IgD-negative memory B cell (primary cell): ENCODE measurements around the gene PYGO1. TPM values are rescaled to one million over a fixed set of nuclear protein-coding genes. Genes with fewer than 3 reads are reported as not detected.
A peak's percentile ranks its signal among the peaks of the same experiment; 100 is the strongest.
"Not testable (repeated sequence)": the region's sequence is repeated elsewhere in the genome, so short reads cannot be mapped to it uniquely, and the experiment has no call there.

Experiments
- H3K27ac Mint-ChIP-seq, 3 donors: one replicate each; pipeline ENCODE4 v1.8.0; 2020 to 2022; ENCODE audit warnings: mild to moderate bottlenecking in 3 of 3, mixed read lengths in 3 of 3, moderate library complexity in 1 of 3
- H3K27me3 Mint-ChIP-seq: one replicate; pipeline ENCODE4 v1.8.0; 2021; ENCODE audit warnings: mixed read lengths
- H3K36me3 Mint-ChIP-seq: one replicate; pipeline ENCODE4 v1.8.0; 2020; ENCODE audit warnings: mild to moderate bottlenecking, mixed read lengths
- H3K4me1 Mint-ChIP-seq, 3 donors: one replicate each; pipeline ENCODE4 v1.8.0; 2020 to 2022; ENCODE audit warnings: mixed read lengths in 3 of 3, mild to moderate bottlenecking in 1 of 3
- H3K4me3 Mint-ChIP-seq, 4 donors: one replicate each; pipeline ENCODE4 v1.8.0; 2020 to 2022; ENCODE audit warnings: mild to moderate bottlenecking in 4 of 4, mixed read lengths in 4 of 4, moderate library complexity in 3 of 4
- H3K9me3 Mint-ChIP-seq, 3 donors: one replicate each; pipeline ENCODE4 v1.8.0; 2020 to 2021; ENCODE audit warnings: mixed read lengths in 3 of 3, mild to moderate bottlenecking in 1 of 3
- polyA plus RNA-seq: library from polyadenylated mRNA; unstranded; fragments of 300-500 nt; fragmentation: Illumina TruSeq; gene quantifications from one replicate; pipeline ENCODE4 v1.2.3, GENCODE V29; 2021

Gene PYGO1
- polyA plus RNA-seq = not detected

GRCh38 chr15:55588070-55588814, at the start of gene PYGO1:
Gene PYGO1 (minus strand): TSS chr15:55588345. CDS start chr15:55587883, 462 bp downstream.
- H3K27me3 Mint-ChIP-seq = peaks cover 26% of the 10 kb centered on the region
- peaks cover 0 to 1% (median 0%) of the 10 kb centered on the region in 3 donors for H3K4me1 Mint-ChIP-seq
- no peak within 1 kb of the TSS for H3K27ac Mint-ChIP-seq
- H3K4me3 Mint-ChIP-seq = peak within 1 kb of the TSS; percentile 66 to 82 (median 75)
- H3K36me3 Mint-ChIP-seq = peaks cover 3% of the 10 kb centered on the region
- peaks cover 0 to 3% (median 3%) of the 10 kb centered on the region in 3 donors for H3K9me3 Mint-ChIP-seq

GRCh38 chr15:55637086-55637485, 48.9 kb upstream of the PYGO1 start:
- H3K27me3 Mint-ChIP-seq = peaks cover 7% of the 10 kb centered on the region
- no peak overlapping the region for H3K27ac Mint-ChIP-seq
- no peaks in the 10 kb centered on the region for H3K9me3 Mint-ChIP-seq
- H3K4me1 Mint-ChIP-seq = peaks cover 0 to 1% (median 0%) of the 10 kb centered on the region in 3 donors
- H3K4me3 Mint-ChIP-seq = no peak overlapping the region
- H3K36me3 Mint-ChIP-seq = no peaks in the 10 kb centered on the region

GRCh38 chr15:55633731-55634130, 45.6 kb upstream of the PYGO1 start:
- peaks cover 8% of the 10 kb centered on the region for H3K27me3 Mint-ChIP-seq
- H3K9me3 Mint-ChIP-seq = no peaks in the 10 kb centered on the region
- H3K4me3 Mint-ChIP-seq = no peak overlapping the region
- no peak overlapping the region for H3K27ac Mint-ChIP-seq
- H3K36me3 Mint-ChIP-seq = no peaks in the 10 kb centered on the region
- H3K4me1 Mint-ChIP-seq = no peaks in the 10 kb centered on the region

- H3K27ac Mint-ChIP-seq = no peak overlapping the region
These were observed 44.3 kb upstream of the PYGO1 start for GRCh38 chr15:55632434-55632833.

GRCh38 chr15:55630858-55631257, 42.7 kb upstream of the PYGO1 start:
- Mint-ChIP-seq H3K4me1 (peaks cover 0 to 4% (median 2%) of the 10 kb centered on the region in 3 donors), H3K9me3 (no peaks in the 10 kb centered on the region), H3K36me3 (no peaks in the 10 kb centered on the region)

More at GRCh38 chr15:55632434-55632833, 44.3 kb upstream of the PYGO1 start:
- Mint-ChIP-seq H3K4me1 (peaks cover 0 to 4% (median 0%) of the 10 kb centered on the region in 3 donors), H3K4me3 (no peak overlapping the region), H3K36me3 (no peaks in the 10 kb centered on the region), H3K27me3 (peaks cover 8% of the 10 kb centered on the region), H3K9me3 (no peaks in the 10 kb centered on the region)

GRCh38 chr15:55628369-55628730, 40.2 kb upstream of the PYGO1 start:
- H3K27ac Mint-ChIP-seq = no peak overlapping the region
- no peaks in the 10 kb centered on the region for H3K9me3 Mint-ChIP-seq
- H3K4me3 Mint-ChIP-seq = no peak overlapping the region
- H3K27me3 Mint-ChIP-seq = peaks cover 1% of the 10 kb centered on the region
- no peaks in the 10 kb centered on the region for H3K36me3 Mint-ChIP-seq
- H3K4me1 Mint-ChIP-seq = peaks cover 0 to 4% (median 2%) of the 10 kb centered on the region in 3 donors

More at GRCh38 chr15:55630858-55631257, 42.7 kb upstream of the PYGO1 start:
- no peak overlapping the region for H3K4me3 Mint-ChIP-seq
- no peak overlapping the region for H3K27ac Mint-ChIP-seq
- peaks cover 5% of the 10 kb centered on the region for H3K27me3 Mint-ChIP-seq

- Mint-ChIP-seq H3K9me3 (no peaks in the 10 kb centered on the region), H3K36me3 (no peaks in the 10 kb centered on the region), H3K4me3 (no peak overlapping the region), H3K27ac (no peak overlapping the region), H3K27me3 (peaks cover 1% of the 10 kb centered on the region), H3K4me1 (peaks cover 0 to 4% (median 2%) of the 10 kb centered on the region in 3 donors)
These were observed 39.7 kb upstream of the PYGO1 start for GRCh38 chr15:55627730-55628368.

GRCh38 chr15:55619783-55620182, 31.6 kb upstream of the PYGO1 start:
- no peak overlapping the region for H3K4me3 Mint-ChIP-seq
- no peak overlapping the region for H3K27ac Mint-ChIP-seq
- H3K9me3 Mint-ChIP-seq = no peaks in the 10 kb centered on the region
- H3K36me3 Mint-ChIP-seq = peaks cover 1% of the 10 kb centered on the region
- H3K27me3 Mint-ChIP-seq = peaks cover 5% of the 10 kb centered on the region
- H3K4me1 Mint-ChIP-seq = peaks cover 0 to 1% (median 0%) of the 10 kb centered on the region in 3 donors

GRCh38 chr15:55618387-55618786, 30.2 kb upstream of the PYGO1 start:
- H3K4me1 Mint-ChIP-seq = peaks cover 0 to 1% (median 0%) of the 10 kb centered on the region in 3 donors
- peaks cover 1% of the 10 kb centered on the region for H3K36me3 Mint-ChIP-seq
- H3K9me3 Mint-ChIP-seq = peaks cover 0 to 2% (median 0%) of the 10 kb centered on the region in 3 donors
- H3K27ac Mint-ChIP-seq = no peak overlapping the region
- peaks cover 8% of the 10 kb centered on the region for H3K27me3 Mint-ChIP-seq
- H3K4me3 Mint-ChIP-seq = no peak overlapping the region

- no peak overlapping the region for H3K4me3 Mint-ChIP-seq
- H3K36me3 Mint-ChIP-seq = no peaks in the 10 kb centered on the region
- H3K27me3 Mint-ChIP-seq = peaks cover 9% of the 10 kb centered on the region
- no peaks in the 10 kb centered on the region for H3K4me1 Mint-ChIP-seq
- no peak overlapping the region for H3K27ac Mint-ChIP-seq
- peaks cover 0 to 4% (median 0%) of the 10 kb centered on the region in 3 donors for H3K9me3 Mint-ChIP-seq
These were observed 27.3 kb upstream of the PYGO1 start for GRCh38 chr15:55615445-55615844.

GRCh38 chr15:55613727-55614126, 25.6 kb upstream of the PYGO1 start:
- Mint-ChIP-seq H3K27me3 (peaks cover 9% of the 10 kb centered on the region), H3K4me1 (no peaks in the 10 kb centered on the region), H3K27ac (no peak overlapping the region), H3K36me3 (no peaks in the 10 kb centered on the region), H3K4me3 (no peak overlapping the region), H3K9me3 (peaks cover 0 to 4% (median 0%) of the 10 kb centered on the region in 3 donors)

GRCh38 chr15:55606214-55606613, 18.1 kb upstream of the PYGO1 start:
- no peaks in the 10 kb centered on the region for H3K4me1 Mint-ChIP-seq
- peaks cover 0 to 7% (median 6%) of the 10 kb centered on the region in 3 donors for H3K9me3 Mint-ChIP-seq
- no peak overlapping the region for H3K4me3 Mint-ChIP-seq
- peaks cover 2% of the 10 kb centered on the region for H3K27me3 Mint-ChIP-seq
- H3K27ac Mint-ChIP-seq = no peak overlapping the region
- no peaks in the 10 kb centered on the region for H3K36me3 Mint-ChIP-seq

- no peak overlapping the region for H3K27ac Mint-ChIP-seq
These were observed 13.2 kb upstream of the PYGO1 start for GRCh38 chr15:55601374-55601773.

GRCh38 chr15:55599439-55599838, 11.3 kb upstream of the PYGO1 start:
- Mint-ChIP-seq H3K27me3 (no peaks in the 10 kb centered on the region), H3K4me1 (peaks cover 0 to 2% (median 0%) of the 10 kb centered on the region in 3 donors), H3K36me3 (no peaks in the 10 kb centered on the region), H3K9me3 (peaks cover 0 to 3% (median 3%) of the 10 kb centered on the region in 3 donors), H3K4me3 (no peak overlapping the region), H3K27ac (no peak overlapping the region)

More at GRCh38 chr15:55601374-55601773, 13.2 kb upstream of the PYGO1 start:
- Mint-ChIP-seq H3K4me3 (no peak overlapping the region), H3K27me3 (no peaks in the 10 kb centered on the region), H3K9me3 (peaks cover 0 to 4% (median under 1%) of the 10 kb centered on the region in 3 donors), H3K36me3 (no peaks in the 10 kb centered on the region), H3K4me1 (peaks cover 0 to 2% (median 0%) of the 10 kb centered on the region in 3 donors)

GRCh38 chr15:55593019-55593418, 4.9 kb upstream of the PYGO1 start:
- peaks cover 11% of the 10 kb centered on the region for H3K27me3 Mint-ChIP-seq
- H3K36me3 Mint-ChIP-seq, H3K9me3 Mint-ChIP-seq, H3K27ac Mint-ChIP-seq, H3K4me1 Mint-ChIP-seq, H3K4me3 Mint-ChIP-seq: not testable (repeated sequence)
